ENCODE results near the gene EPHB1.
"Not testable (repeated sequence)": the region's sequence is repeated elsewhere in the genome, so short reads cannot be mapped to it uniquely, and the experiment has no call there.

EPHB1 gene

GRCh38 chr3:135041601-135042000 is 246.5 kb downstream of the EPHB1 start:
- H3K27me3 ChIP-seq (ENCODE audit: control insufficient read depth, insufficient read depth, low read length), result no peaks in the 10 kb centered on the region
- no peak overlapping the region for H3K4me3 ChIP-seq (ENCODE audit: low read length)
- H3K36me3 ChIP-seq (ENCODE audit: control insufficient read depth, insufficient read depth, low read length), result no peaks in the 10 kb centered on the region
- H3K27ac ChIP-seq (ENCODE audit: low read depth, low read length), result no peak overlapping the region
- H3K9ac ChIP-seq (ENCODE audit: low read length), result no peak overlapping the region
- no peaks in the 10 kb centered on the region for H3K4me1 ChIP-seq (ENCODE audit: control insufficient read depth, insufficient read depth, low read length)

GRCh38 chr3:135047061-135047460 is 252.0 kb downstream of the EPHB1 start:
- H3K9ac ChIP-seq (ENCODE audit: low read length), result no peak overlapping the region
- no peaks in the 10 kb centered on the region for H3K4me1 ChIP-seq (ENCODE audit: control insufficient read depth, insufficient read depth, low read length)
- H3K36me3 ChIP-seq (ENCODE audit: control insufficient read depth, insufficient read depth, low read length), result no peaks in the 10 kb centered on the region
- H3K4me3 ChIP-seq (ENCODE audit: low read length), result no peak overlapping the region
- H3K27ac ChIP-seq (ENCODE audit: low read depth, low read length), result no peak overlapping the region
- H3K27me3 ChIP-seq (ENCODE audit: control insufficient read depth, insufficient read depth, low read length), result no peaks in the 10 kb centered on the region

- Histone ChIP-seq H3K9ac (ENCODE audit: low read length) (no peak overlapping the region), H3K36me3 (ENCODE audit: control insufficient read depth, insufficient read depth, low read length) (no peaks in the 10 kb centered on the region), H3K27me3 (ENCODE audit: control insufficient read depth, insufficient read depth, low read length) (no peaks in the 10 kb centered on the region), H3K4me3 (ENCODE audit: low read length) (no peak overlapping the region), H3K4me1 (ENCODE audit: control insufficient read depth, insufficient read depth, low read length) (no peaks in the 10 kb centered on the region), H3K27ac (ENCODE audit: low read depth, low read length) (no peak overlapping the region)
Measured at GRCh38 chr3:135050536-135050935, 255.5 kb downstream of the EPHB1 start.

GRCh38 chr3:135051409-135051973 is 256.4 kb downstream of the EPHB1 start:
- Histone ChIP-seq H3K4me1 (ENCODE audit: control insufficient read depth, insufficient read depth, low read length) (no peaks in the 10 kb centered on the region), H3K27ac (ENCODE audit: low read depth, low read length) (no peak overlapping the region), H3K4me3 (ENCODE audit: low read length) (no peak overlapping the region), H3K27me3 (ENCODE audit: control insufficient read depth, insufficient read depth, low read length) (no peaks in the 10 kb centered on the region), H3K36me3 (ENCODE audit: control insufficient read depth, insufficient read depth, low read length) (no peaks in the 10 kb centered on the region), H3K9ac (ENCODE audit: low read length) (no peak overlapping the region)

GRCh38 chr3:135055449-135055848 is 260.4 kb downstream of the EPHB1 start:
- no peak overlapping the region for H3K27ac ChIP-seq (ENCODE audit: low read depth, low read length)
- no peaks in the 10 kb centered on the region for H3K4me1 ChIP-seq (ENCODE audit: control insufficient read depth, insufficient read depth, low read length)
- no peak overlapping the region for H3K4me3 ChIP-seq (ENCODE audit: low read length)
- no peak overlapping the region for H3K9ac ChIP-seq (ENCODE audit: low read length)
- H3K27me3 ChIP-seq (ENCODE audit: control insufficient read depth, insufficient read depth, low read length), result no peaks in the 10 kb centered on the region
- H3K36me3 ChIP-seq (ENCODE audit: control insufficient read depth, insufficient read depth, low read length), result no peaks in the 10 kb centered on the region

- no peaks in the 10 kb centered on the region for H3K4me1 ChIP-seq (ENCODE audit: control insufficient read depth, insufficient read depth, low read length)
- no peak overlapping the region for H3K27ac ChIP-seq (ENCODE audit: low read depth, low read length)
- H3K9ac ChIP-seq (ENCODE audit: low read length), result no peak overlapping the region
- no peaks in the 10 kb centered on the region for H3K27me3 ChIP-seq (ENCODE audit: control insufficient read depth, insufficient read depth, low read length)
- no peaks in the 10 kb centered on the region for H3K36me3 ChIP-seq (ENCODE audit: control insufficient read depth, insufficient read depth, low read length)
- no peak overlapping the region for H3K4me3 ChIP-seq (ENCODE audit: low read length)
Measured at GRCh38 chr3:135056084-135056730, 261.1 kb downstream of the EPHB1 start.

- H3K4me3 ChIP-seq (ENCODE audit: low read length), result no peak overlapping the region
- no peaks in the 10 kb centered on the region for H3K4me1 ChIP-seq (ENCODE audit: control insufficient read depth, insufficient read depth, low read length)
- H3K36me3 ChIP-seq (ENCODE audit: control insufficient read depth, insufficient read depth, low read length), result no peaks in the 10 kb centered on the region
- no peaks in the 10 kb centered on the region for H3K27me3 ChIP-seq (ENCODE audit: control insufficient read depth, insufficient read depth, low read length)
- H3K9ac ChIP-seq (ENCODE audit: low read length), result no peak overlapping the region
- no peak overlapping the region for H3K27ac ChIP-seq (ENCODE audit: low read depth, low read length)
Measured at GRCh38 chr3:135056733-135057310, 261.8 kb downstream of the EPHB1 start.

GRCh38 chr3:135057996-135058395 is 262.9 kb downstream of the EPHB1 start:
- H3K4me1 ChIP-seq (ENCODE audit: control insufficient read depth, insufficient read depth, low read length), result no peaks in the 10 kb centered on the region
- H3K36me3 ChIP-seq (ENCODE audit: control insufficient read depth, insufficient read depth, low read length), result no peaks in the 10 kb centered on the region
- no peak overlapping the region for H3K4me3 ChIP-seq (ENCODE audit: low read length)
- no peak overlapping the region for H3K9ac ChIP-seq (ENCODE audit: low read length)
- H3K27me3 ChIP-seq (ENCODE audit: control insufficient read depth, insufficient read depth, low read length), result no peaks in the 10 kb centered on the region
- H3K27ac ChIP-seq (ENCODE audit: low read depth, low read length), result no peak overlapping the region

GRCh38 chr3:135059580-135059979 is 264.5 kb downstream of the EPHB1 start:
- H3K27ac ChIP-seq (ENCODE audit: low read depth, low read length), result no peak overlapping the region
- H3K4me3 ChIP-seq (ENCODE audit: low read length), result no peak overlapping the region
- H3K36me3 ChIP-seq (ENCODE audit: control insufficient read depth, insufficient read depth, low read length), result no peaks in the 10 kb centered on the region
- no peaks in the 10 kb centered on the region for H3K27me3 ChIP-seq (ENCODE audit: control insufficient read depth, insufficient read depth, low read length)
- no peaks in the 10 kb centered on the region for H3K4me1 ChIP-seq (ENCODE audit: control insufficient read depth, insufficient read depth, low read length)
- no peak overlapping the region for H3K9ac ChIP-seq (ENCODE audit: low read length)

- not testable (repeated sequence) for H3K4me3 ChIP-seq (ENCODE audit: low read length); H3K27me3 ChIP-seq (ENCODE audit: control insufficient read depth, insufficient read depth, low read length); H3K36me3 ChIP-seq (ENCODE audit: control insufficient read depth, insufficient read depth, low read length); H3K27ac ChIP-seq (ENCODE audit: low read depth, low read length); H3K4me1 ChIP-seq (ENCODE audit: control insufficient read depth, insufficient read depth, low read length); H3K9ac ChIP-seq (ENCODE audit: low read length)
Measured at GRCh38 chr3:135066844-135067727, 272.0 kb downstream of the EPHB1 start.

GRCh38 chr3:135068011-135068410 is 273.0 kb downstream of the EPHB1 start:
- no peaks in the 10 kb centered on the region for H3K27me3 ChIP-seq (ENCODE audit: control insufficient read depth, insufficient read depth, low read length)
- H3K27ac ChIP-seq (ENCODE audit: low read depth, low read length), result no peak overlapping the region
- H3K36me3 ChIP-seq (ENCODE audit: control insufficient read depth, insufficient read depth, low read length), result no peaks in the 10 kb centered on the region
- H3K4me3 ChIP-seq (ENCODE audit: low read length), result no peak overlapping the region
- no peak overlapping the region for H3K9ac ChIP-seq (ENCODE audit: low read length)
- no peaks in the 10 kb centered on the region for H3K4me1 ChIP-seq (ENCODE audit: control insufficient read depth, insufficient read depth, low read length)

- no peaks in the 10 kb centered on the region for H3K36me3 ChIP-seq (ENCODE audit: control insufficient read depth, insufficient read depth, low read length)
- H3K4me1 ChIP-seq (ENCODE audit: control insufficient read depth, insufficient read depth, low read length), result no peaks in the 10 kb centered on the region
- no peak overlapping the region for H3K27ac ChIP-seq (ENCODE audit: low read depth, low read length)
- no peak overlapping the region for H3K9ac ChIP-seq (ENCODE audit: low read length)
- no peak overlapping the region for H3K4me3 ChIP-seq (ENCODE audit: low read length)
- H3K27me3 ChIP-seq (ENCODE audit: control insufficient read depth, insufficient read depth, low read length), result no peaks in the 10 kb centered on the region
Measured at GRCh38 chr3:135069406-135069805, 274.3 kb downstream of the EPHB1 start.
